Keratinocyte (primary cell): Measurements from ENCODE around the gene APOBR.

Experiments used
- CTCF ChIP-seq, 3 experiments: IDR thresholded peaks in 1 of 3; conservative IDR thresholded peaks in 1 of 3; optimal IDR thresholded peaks in 1 of 3; 2 replicates in 2 of 3; 3 replicates in 1 of 3; pipeline versions ENCODE3 to v1.5.1; 2011; ENCODE audit warnings: low read length in 3 of 3, mild to moderate bottlenecking in 3 of 3, moderate library complexity in 2 of 3, control low read depth in 1 of 3, inconsistent platforms in 1 of 3; ENCODE audit not compliant: insufficient read depth in 2 of 3; ENCODE audit errors: extremely low read depth in 1 of 3
- EZH2 ChIP-seq: IDR thresholded peaks from one replicate; pipeline ENCODE4 v1.6.1; 2012; ENCODE audit warnings: inconsistent platforms, mild to moderate bottlenecking, low read length, moderate library complexity

- no peak for TF ChIP-seq CTCF (optimal IDR thresholded peaks at IDR 0.05 in 1 of 3, IDR thresholded peaks at IDR 0.05 in 1 of 3, conservative IDR thresholded peaks at IDR 0.05 in 1 of 3; ENCODE audit: extremely low read depth in 1 of 3, insufficient read depth in 2 of 3, low read length in 3 of 3)
- TF ChIP-seq EZH2, result no peak
Measured at GRCh38 chr16:28521436-28521835, 27.0 kb downstream of the APOBR start.
